HCT116 (cell line): Measurements from ENCODE around the gene CPT1C. TPM values are rescaled to one million over a fixed set of nuclear protein-coding genes. Genes with fewer than 3 reads are reported as not detected.

Source experiments
- ATAC-seq: fragments of 200-7000 bp; cut with Tn5 transposase; 2 replicates; pipeline ENCODE4 v1.9.1; 2020; ENCODE audit warnings: mild to moderate bottlenecking, moderate library complexity
- BruUV-seq: library from RNA; stranded (reverse); fragments of 400-500 nt; replicated peaks from 2 replicates; lab custom pipeline; 2021; lab: Mats Ljungman, UMichigan
- CTCF ChIA-PET: fragments of 300-600 bp; sonication (Branson Sonifier 250); formaldehyde crosslinking; loops from one replicate; lab custom pipeline; 2021; ENCODE audit warnings: antibody characterized with exemption; lab: Charles Lee
- POLR2A ChIA-PET: fragments of 300-600, 350-600 bp; sonication (Branson Sonifier 250); formaldehyde crosslinking; loops from one replicate; lab custom pipeline; 2021; ENCODE audit warnings: antibody characterized with exemption; lab: Charles Lee
- RAD21 ChIA-PET, 2 experiments: fragments of 300-600 bp; sonication (Branson Sonifier 250); formaldehyde crosslinking; loops; one replicate each; lab custom pipeline; 2023; ENCODE audit warnings: low total read pairs in 2 of 2; ENCODE audit not compliant: uncharacterized antibody in 2 of 2, unreplicated experiment in 2 of 2, low non-redundant PET in 1 of 2; lab: Charles Lee
- DNase-seq: peaks from one replicate; pipeline ENCODE4 v3.0.0-alpha.2; 2010; ENCODE audit warnings: low read depth, low spot score
- H2AFZ ChIP-seq: fragments of 200-600 bp; shearing (Covaris generic), sonication (generic); 2 replicates; pipeline ENCODE4 v1.6.1; 2017; ENCODE audit warnings: low read depth, mixed run types, mixed read lengths, antibody characterized with exemption, low read length; ENCODE audit not compliant: poor library complexity, severe bottlenecking
- H3K27ac ChIP-seq: 2 replicates; pipeline ENCODE4 v1.5.1; 2012; ENCODE audit warnings: low read depth, low read length
- H3K27me3 ChIP-seq: fragments of 200-600 bp; sonication (generic); 2 replicates; pipeline ENCODE4 v1.6.1; 2016; ENCODE audit warnings: mixed run types, low read length, mixed read lengths; ENCODE audit not compliant: insufficient read depth
- H3K36me3 ChIP-seq, 2 experiments: fragments of 200-500 bp in 1 of 2; fragments of 200-600 bp in 1 of 2; sonication (Bioruptor generic) in 1 of 2; sonication (generic) in 1 of 2; 2 replicates each; pipeline versions ENCODE4 v1.5.1 to v1.6.1; 2014 to 2016; ENCODE audit warnings: low read length in 2 of 2, inconsistent platforms in 1 of 2, mixed read lengths in 1 of 2, mixed run types in 1 of 2; ENCODE audit not compliant: insufficient read depth in 2 of 2, control insufficient read depth in 1 of 2
- H3K4me1 ChIP-seq, 2 experiments: fragments of 200-600 bp in 1 of 2; sonication (generic) in 1 of 2; 2 replicates each; pipeline versions ENCODE4 v1.5.1 to v1.6.1; 2012 to 2017; ENCODE audit warnings: low read length in 2 of 2, inconsistent platforms in 1 of 2, mild to moderate bottlenecking in 1 of 2, mixed read lengths in 1 of 2, mixed run types in 1 of 2, moderate library complexity in 1 of 2; ENCODE audit not compliant: insufficient read depth in 2 of 2, control insufficient read depth in 1 of 2
- H3K4me2 ChIP-seq: fragments of 200-600 bp; sonication (generic); 2 replicates; pipeline ENCODE4 v1.6.1; 2017; ENCODE audit warnings: mixed run types, low read length, mixed read lengths
- H3K4me3 ChIP-seq, 2 experiments: fragments of 200-600 bp in 1 of 2; sonication (generic) in 1 of 2; replicated peaks in 1 of 2; 2 replicates each; pipeline ENCODE4 v1.5.1; 2011 to 2016; ENCODE audit warnings: low read length in 2 of 2, control low read depth in 1 of 2, low read depth in 1 of 2, mild to moderate bottlenecking in 1 of 2, mixed read lengths in 1 of 2, mixed run types in 1 of 2
- H3K79me2 ChIP-seq: fragments of 200-600 bp; sonication (generic); 2 replicates; pipeline ENCODE4 v1.6.1; 2017; ENCODE audit warnings: mild to moderate bottlenecking, mixed run types, low read length, moderate library complexity, mixed read lengths; ENCODE audit not compliant: insufficient read depth
- H3K9ac ChIP-seq: fragments of 200-600 bp; sonication (generic); 2 replicates; pipeline ENCODE4 v1.6.1; 2016; ENCODE audit warnings: low read length, mixed read lengths
- H3K9me2 ChIP-seq: fragments of 200-600 bp; sonication (generic), shearing (Covaris generic); 2 replicates; pipeline ENCODE4 v1.6.1; 2017; ENCODE audit warnings: mixed run types, mild to moderate bottlenecking, moderate library complexity; ENCODE audit not compliant: insufficient read depth
- H3K9me3 ChIP-seq, 2 experiments: fragments of 200-500 bp in 1 of 2; fragments of 200-600 bp in 1 of 2; sonication (Bioruptor generic) in 1 of 2; sonication (generic) in 1 of 2; 2 replicates each; pipeline ENCODE4 v1.6.1; 2014 to 2017; ENCODE audit warnings: low read length in 2 of 2, mixed read lengths in 2 of 2, inconsistent platforms in 1 of 2, low read depth in 1 of 2, mild to moderate bottlenecking in 1 of 2, mixed run types in 1 of 2, moderate library complexity in 1 of 2; ENCODE audit not compliant: control insufficient read depth in 1 of 2, insufficient read depth in 1 of 2
- H4K20me1 ChIP-seq: fragments of 200-600 bp; sonication (generic), shearing (Covaris generic); 2 replicates; pipeline ENCODE4 v1.6.1; 2017; ENCODE audit warnings: mixed run types, mild to moderate bottlenecking, moderate library complexity; ENCODE audit not compliant: insufficient read depth
- CBX3 ChIP-seq: IDR thresholded peaks from 2 replicates; pipeline ENCODE4 v1.6.1; 2012; ENCODE audit warnings: low read depth
- ELF1 ChIP-seq: IDR thresholded peaks from 2 replicates; pipeline ENCODE4 v1.6.1; 2012; ENCODE audit warnings: low read depth, borderline replicate concordance
- EZH2phosphoT487 ChIP-seq: fragments of 200-600 bp; IDR thresholded peaks from 2 replicates; pipeline ENCODE4 v1.6.1; 2018; ENCODE audit warnings: antibody characterized with exemption, borderline replicate concordance
- FOSL1 ChIP-seq: IDR thresholded peaks from 2 replicates; pipeline ENCODE4 v1.6.1; 2012; ENCODE audit warnings: low read depth
- JUND ChIP-seq: IDR thresholded peaks from 2 replicates; pipeline ENCODE4 v1.6.1; 2012
- POLR2A ChIP-seq: IDR thresholded peaks from 2 replicates; pipeline ENCODE4 v1.7.0; 2011; ENCODE audit warnings: borderline replicate concordance; ENCODE audit not compliant: insufficient read depth, insufficient read length; ENCODE audit errors: extremely low read depth
- RAD21 ChIP-seq: IDR thresholded peaks from 2 replicates; pipeline ENCODE4 v1.6.1; 2012; ENCODE audit warnings: low read depth, mild to moderate bottlenecking
- SIN3A ChIP-seq: IDR thresholded peaks from 2 replicates; pipeline ENCODE4 v1.6.1; 2012; ENCODE audit warnings: low read depth
- SP1 ChIP-seq: IDR thresholded peaks from 2 replicates; pipeline ENCODE4 v1.6.1; 2012; ENCODE audit warnings: low read depth
- SRF ChIP-seq: IDR thresholded peaks from 2 replicates; pipeline ENCODE4 v1.6.1; 2012; ENCODE audit warnings: low read depth
- TCF7L2 ChIP-seq: IDR thresholded peaks from 2 replicates; pipeline ENCODE4 v1.7.0; 2011; ENCODE audit warnings: borderline replicate concordance, inconsistent platforms; ENCODE audit not compliant: insufficient read depth, insufficient read length; ENCODE audit errors: extremely low read depth
- YY1 ChIP-seq: IDR thresholded peaks from 2 replicates; pipeline ENCODE4 v1.6.1; 2011; ENCODE audit warnings: low read length, low read depth, moderate library complexity, mild to moderate bottlenecking; ENCODE audit not compliant: insufficient replicate concordance; ENCODE audit errors: extremely low read depth
- ZFX ChIP-seq: fragments of 450-650 bp; IDR thresholded peaks from 2 replicates; pipeline ENCODE4 v1.6.1; 2017
- intact Hi-C: fragments of 100-400 bp; cut with micrococcal nuclease; formaldehyde crosslinking; loops from 2 replicates; pipeline ENCODE4 v1.10.0; 2022
- total RNA-seq: library from RNA; stranded (reverse); gene quantifications from one replicate; pipeline ENCODE4 v1.2.1, GENCODE V29; 2021; ENCODE audit not compliant: unreplicated experiment
- TF ChIP-seq, protein P1 (sequence below), 3 experiments: fragments of 200-600 bp in 1 of 3; sonication (generic) in 1 of 3; IDR thresholded peaks in 2 of 3; conservative IDR thresholded peaks in 1 of 3; 2 replicates each; pipeline ENCODE4 v1.5.1; 2012 to 2017; ENCODE audit warnings: low read depth in 2 of 3, low read length in 2 of 3, antibody characterized with exemption in 1 of 3, borderline replicate concordance in 1 of 3, control low read depth in 1 of 3, mild to moderate bottlenecking in 1 of 3, mixed read lengths in 1 of 3, mixed run types in 1 of 3, moderate library complexity in 1 of 3; ENCODE audit not compliant: insufficient read depth in 1 of 3
- TF ChIP-seq, protein P2 (sequence below): IDR thresholded peaks from 2 replicates; pipeline ENCODE4 v1.6.1; 2012
- TF ChIP-seq, protein P3 (sequence below): IDR thresholded peaks from 2 replicates; pipeline ENCODE4 v1.6.1; 2011; ENCODE audit warnings: mild to moderate bottlenecking, low read length, moderate library complexity; ENCODE audit not compliant: insufficient replicate concordance; ENCODE audit errors: extremely low read depth
- TF ChIP-seq, protein P4 (sequence below): IDR thresholded peaks from 2 replicates; pipeline ENCODE4 v1.6.1; 2012; ENCODE audit warnings: low read depth

CPT1C gene
- total RNA-seq, 1 experiment from 2014 or later, result 12.0 TPM

DNA sequence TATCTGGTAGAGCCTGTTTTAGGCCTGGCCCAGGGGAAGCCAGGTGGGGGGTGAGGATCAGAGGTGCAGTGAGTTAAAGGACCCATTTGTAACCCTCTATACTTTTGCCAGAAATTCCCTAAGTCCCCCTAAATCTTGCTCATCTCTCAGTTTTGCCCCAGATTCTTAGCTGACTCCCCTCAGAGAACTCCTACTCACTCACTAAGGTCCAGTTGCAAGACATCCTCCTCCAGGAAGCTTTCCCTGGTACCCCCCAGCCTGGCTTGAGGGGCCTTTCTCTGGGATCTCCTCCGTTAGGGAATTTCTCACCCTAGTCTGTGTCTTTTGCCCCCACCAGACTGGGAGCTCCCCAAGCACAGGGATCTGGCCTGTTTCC lies 70.3 kb downstream of the CPT1C start:
- Histone ChIP-seq H3K9ac (no peak overlapping the region), H3K27ac (no peak overlapping the region), H3K9me3 (0 out of 4 replicates have a peak, but pooled peaks cover 0 to under 1% of the 10 kb centered on the region in 2 experiments), H3K36me3 (no peaks in the 10 kb centered on the region), H3K79me2 (no peaks in the 10 kb centered on the region), H3K4me3 (no peak overlapping the region), H3K9me2 (no peaks in the 10 kb centered on the region), H4K20me1 (no peaks in the 10 kb centered on the region), H3K4me1 (peaks cover 12 to 33% of the 10 kb centered on the region in 2 experiments; a peak in 3 of 4 replicates), H3K27me3 (no peaks in the 10 kb centered on the region), H2AFZ (no peak overlapping the region), H3K4me2 (no peak overlapping the region)
- BruUV-seq, result no TSS peak
- TF ChIP-seq EZH2phosphoT487, result no peak
- no peak for TF ChIP-seq ELF1
- TF ChIP-seq CBX3, result no peak
- no peak for TF ChIP-seq RAD21
- TF ChIP-seq, protein P1, sequence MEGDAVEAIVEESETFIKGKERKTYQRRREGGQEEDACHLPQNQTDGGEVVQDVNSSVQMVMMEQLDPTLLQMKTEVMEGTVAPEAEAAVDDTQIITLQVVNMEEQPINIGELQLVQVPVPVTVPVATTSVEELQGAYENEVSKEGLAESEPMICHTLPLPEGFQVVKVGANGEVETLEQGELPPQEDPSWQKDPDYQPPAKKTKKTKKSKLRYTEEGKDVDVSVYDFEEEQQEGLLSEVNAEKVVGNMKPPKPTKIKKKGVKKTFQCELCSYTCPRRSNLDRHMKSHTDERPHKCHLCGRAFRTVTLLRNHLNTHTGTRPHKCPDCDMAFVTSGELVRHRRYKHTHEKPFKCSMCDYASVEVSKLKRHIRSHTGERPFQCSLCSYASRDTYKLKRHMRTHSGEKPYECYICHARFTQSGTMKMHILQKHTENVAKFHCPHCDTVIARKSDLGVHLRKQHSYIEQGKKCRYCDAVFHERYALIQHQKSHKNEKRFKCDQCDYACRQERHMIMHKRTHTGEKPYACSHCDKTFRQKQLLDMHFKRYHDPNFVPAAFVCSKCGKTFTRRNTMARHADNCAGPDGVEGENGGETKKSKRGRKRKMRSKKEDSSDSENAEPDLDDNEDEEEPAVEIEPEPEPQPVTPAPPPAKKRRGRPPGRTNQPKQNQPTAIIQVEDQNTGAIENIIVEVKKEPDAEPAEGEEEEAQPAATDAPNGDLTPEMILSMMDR (IDR thresholded peaks at IDR 0.05 in 2 of 3, conservative IDR thresholded peaks at IDR 0.05 in 1 of 3; ENCODE audit: borderline replicate concordance in 1 of 3, insufficient read depth in 1 of 3, low read depth in 2 of 3, low read length in 2 of 3), result no peak
- TF ChIP-seq FOSL1, result no peak
- TF ChIP-seq SIN3A, result no peak
- TF ChIP-seq, protein P2, sequence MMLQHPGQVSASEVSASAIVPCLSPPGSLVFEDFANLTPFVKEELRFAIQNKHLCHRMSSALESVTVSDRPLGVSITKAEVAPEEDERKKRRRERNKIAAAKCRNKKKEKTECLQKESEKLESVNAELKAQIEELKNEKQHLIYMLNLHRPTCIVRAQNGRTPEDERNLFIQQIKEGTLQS, result no peak
- no peak for TF ChIP-seq SP1
- no peak for TF ChIP-seq YY1
- TF ChIP-seq SRF, result no peak
- TF ChIP-seq, protein P3, sequence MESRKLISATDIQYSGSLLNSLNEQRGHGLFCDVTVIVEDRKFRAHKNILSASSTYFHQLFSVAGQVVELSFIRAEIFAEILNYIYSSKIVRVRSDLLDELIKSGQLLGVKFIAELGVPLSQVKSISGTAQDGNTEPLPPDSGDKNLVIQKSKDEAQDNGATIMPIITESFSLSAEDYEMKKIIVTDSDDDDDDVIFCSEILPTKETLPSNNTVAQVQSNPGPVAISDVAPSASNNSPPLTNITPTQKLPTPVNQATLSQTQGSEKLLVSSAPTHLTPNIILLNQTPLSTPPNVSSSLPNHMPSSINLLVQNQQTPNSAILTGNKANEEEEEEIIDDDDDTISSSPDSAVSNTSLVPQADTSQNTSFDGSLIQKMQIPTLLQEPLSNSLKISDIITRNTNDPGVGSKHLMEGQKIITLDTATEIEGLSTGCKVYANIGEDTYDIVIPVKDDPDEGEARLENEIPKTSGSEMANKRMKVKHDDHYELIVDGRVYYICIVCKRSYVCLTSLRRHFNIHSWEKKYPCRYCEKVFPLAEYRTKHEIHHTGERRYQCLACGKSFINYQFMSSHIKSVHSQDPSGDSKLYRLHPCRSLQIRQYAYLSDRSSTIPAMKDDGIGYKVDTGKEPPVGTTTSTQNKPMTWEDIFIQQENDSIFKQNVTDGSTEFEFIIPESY, result no peak
- TF ChIP-seq TCF7L2, result no peak
- TF ChIP-seq ZFX, result no peak
- no peak for TF ChIP-seq JUND
- no peak for TF ChIP-seq POLR2A
- TF ChIP-seq, protein P4, sequence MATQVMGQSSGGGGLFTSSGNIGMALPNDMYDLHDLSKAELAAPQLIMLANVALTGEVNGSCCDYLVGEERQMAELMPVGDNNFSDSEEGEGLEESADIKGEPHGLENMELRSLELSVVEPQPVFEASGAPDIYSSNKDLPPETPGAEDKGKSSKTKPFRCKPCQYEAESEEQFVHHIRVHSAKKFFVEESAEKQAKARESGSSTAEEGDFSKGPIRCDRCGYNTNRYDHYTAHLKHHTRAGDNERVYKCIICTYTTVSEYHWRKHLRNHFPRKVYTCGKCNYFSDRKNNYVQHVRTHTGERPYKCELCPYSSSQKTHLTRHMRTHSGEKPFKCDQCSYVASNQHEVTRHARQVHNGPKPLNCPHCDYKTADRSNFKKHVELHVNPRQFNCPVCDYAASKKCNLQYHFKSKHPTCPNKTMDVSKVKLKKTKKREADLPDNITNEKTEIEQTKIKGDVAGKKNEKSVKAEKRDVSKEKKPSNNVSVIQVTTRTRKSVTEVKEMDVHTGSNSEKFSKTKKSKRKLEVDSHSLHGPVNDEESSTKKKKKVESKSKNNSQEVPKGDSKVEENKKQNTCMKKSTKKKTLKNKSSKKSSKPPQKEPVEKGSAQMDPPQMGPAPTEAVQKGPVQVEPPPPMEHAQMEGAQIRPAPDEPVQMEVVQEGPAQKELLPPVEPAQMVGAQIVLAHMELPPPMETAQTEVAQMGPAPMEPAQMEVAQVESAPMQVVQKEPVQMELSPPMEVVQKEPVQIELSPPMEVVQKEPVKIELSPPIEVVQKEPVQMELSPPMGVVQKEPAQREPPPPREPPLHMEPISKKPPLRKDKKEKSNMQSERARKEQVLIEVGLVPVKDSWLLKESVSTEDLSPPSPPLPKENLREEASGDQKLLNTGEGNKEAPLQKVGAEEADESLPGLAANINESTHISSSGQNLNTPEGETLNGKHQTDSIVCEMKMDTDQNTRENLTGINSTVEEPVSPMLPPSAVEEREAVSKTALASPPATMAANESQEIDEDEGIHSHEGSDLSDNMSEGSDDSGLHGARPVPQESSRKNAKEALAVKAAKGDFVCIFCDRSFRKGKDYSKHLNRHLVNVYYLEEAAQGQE, result no peak
- no peak for ATAC-seq
- no peak for DNase-seq
- RAD21 ChIA-PET, result no interaction called here
- POLR2A ChIA-PET, result no interaction called here
- CTCF ChIA-PET, result no interaction called here
- intact Hi-C loops, result no loop called here
